H1 (cell line): Measurements from ENCODE around the gene C3orf38.

Source experiments
- BACH1 ChIP-seq: IDR thresholded peaks from 2 replicates; pipeline ENCODE4 v1.6.1; 2012; ENCODE audit warnings: low read length, improper control_type of control experiment
- CEBPB ChIP-seq: IDR thresholded peaks from 2 replicates; pipeline ENCODE4 v1.6.1; 2012; ENCODE audit warnings: low read depth, low read length
- MAFK ChIP-seq: IDR thresholded peaks from 2 replicates; pipeline ENCODE4 v1.6.1; 2012; ENCODE audit warnings: low read depth, mild to moderate bottlenecking, improper control_type of control experiment, low read length
- RFX5 ChIP-seq: IDR thresholded peaks from 2 replicates; pipeline ENCODE4 v1.6.1; 2011; ENCODE audit warnings: low read depth, low read length, improper control_type of control experiment, borderline replicate concordance
- SIN3A ChIP-seq, 2 experiments: IDR thresholded peaks in 1 of 2; conservative IDR thresholded peaks in 1 of 2; 2 replicates each; pipeline ENCODE4 v1.6.1; 2011 to 2012; ENCODE audit warnings: low read length in 2 of 2, improper control_type of control experiment in 1 of 2, low read depth in 1 of 2, mild to moderate bottlenecking in 1 of 2
- TF ChIP-seq, protein P1 (sequence below), 3 experiments: IDR thresholded peaks; 1 replicate in 2 of 3; 2 replicates in 1 of 3; pipeline versions ENCODE4 v1.5.1 to v1.6.1; 2011; ENCODE audit warnings: low read length in 3 of 3, mild to moderate bottlenecking in 3 of 3, inconsistent platforms in 2 of 3, low read depth in 1 of 3, moderate library complexity in 1 of 3; ENCODE audit not compliant: insufficient read depth in 1 of 3; ENCODE audit errors: control extremely low read depth in 1 of 3

DNA sequence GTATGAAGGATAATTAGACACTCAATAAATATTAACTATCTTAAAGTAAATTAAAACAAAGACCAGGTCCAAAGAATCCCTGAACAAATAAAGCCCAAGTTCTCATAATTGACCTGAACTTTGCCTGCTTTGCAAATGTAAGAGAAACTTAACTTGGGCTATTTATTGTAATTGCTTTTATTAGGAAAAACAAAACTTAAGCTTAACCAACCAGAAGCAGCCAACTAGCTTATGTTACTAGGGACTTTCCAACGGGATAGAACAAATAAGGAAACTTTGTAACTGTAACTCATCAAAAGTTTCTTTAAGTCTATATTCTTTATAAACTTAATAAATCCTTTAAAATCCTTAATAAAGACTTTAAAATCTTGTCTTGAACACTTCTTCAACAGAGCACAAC lies 48.4 kb downstream of the C3orf38 start:
- TF ChIP-seq CEBPB = no peak
- TF ChIP-seq RFX5 = no peak
- TF ChIP-seq MAFK = no peak
- TF ChIP-seq SIN3A (conservative IDR thresholded peaks at IDR 0.05 in 1 of 2, IDR thresholded peaks at IDR 0.05 in 1 of 2; ENCODE audit: low read depth in 1 of 2, low read length in 2 of 2) = no peak
- TF ChIP-seq, protein P1, sequence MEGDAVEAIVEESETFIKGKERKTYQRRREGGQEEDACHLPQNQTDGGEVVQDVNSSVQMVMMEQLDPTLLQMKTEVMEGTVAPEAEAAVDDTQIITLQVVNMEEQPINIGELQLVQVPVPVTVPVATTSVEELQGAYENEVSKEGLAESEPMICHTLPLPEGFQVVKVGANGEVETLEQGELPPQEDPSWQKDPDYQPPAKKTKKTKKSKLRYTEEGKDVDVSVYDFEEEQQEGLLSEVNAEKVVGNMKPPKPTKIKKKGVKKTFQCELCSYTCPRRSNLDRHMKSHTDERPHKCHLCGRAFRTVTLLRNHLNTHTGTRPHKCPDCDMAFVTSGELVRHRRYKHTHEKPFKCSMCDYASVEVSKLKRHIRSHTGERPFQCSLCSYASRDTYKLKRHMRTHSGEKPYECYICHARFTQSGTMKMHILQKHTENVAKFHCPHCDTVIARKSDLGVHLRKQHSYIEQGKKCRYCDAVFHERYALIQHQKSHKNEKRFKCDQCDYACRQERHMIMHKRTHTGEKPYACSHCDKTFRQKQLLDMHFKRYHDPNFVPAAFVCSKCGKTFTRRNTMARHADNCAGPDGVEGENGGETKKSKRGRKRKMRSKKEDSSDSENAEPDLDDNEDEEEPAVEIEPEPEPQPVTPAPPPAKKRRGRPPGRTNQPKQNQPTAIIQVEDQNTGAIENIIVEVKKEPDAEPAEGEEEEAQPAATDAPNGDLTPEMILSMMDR (IDR thresholded peaks at IDR 0.05; ENCODE audit: control extremely low read depth in 1 of 3, insufficient read depth in 1 of 3, low read depth in 1 of 3, low read length in 3 of 3) = no peak
- TF ChIP-seq BACH1 = no peak
